Thoracic aorta (tissue), 2 donors: Measurements from ENCODE around the gene CHPF2. TPM values are rescaled to one million over a fixed set of nuclear protein-coding genes. Genes with fewer than 3 reads are reported as not detected.

ENCODE experiments used
- ATAC-seq: fragments of 150-250 bp; one replicate; pipeline ENCODE4 v1.8.0; 2017; ENCODE audit warnings: low read depth; ENCODE audit not compliant: insufficient number of reproducible peaks, low FRiP score
- DNase-seq: peaks from one replicate; pipeline ENCODE4 v3.0.0-alpha.2; 2020; ENCODE audit warnings: low spot score
- H3K27ac ChIP-seq, 2 donors: fragments of 200-600 bp; sonication (generic); 1 replicate in 1 of 2; 2 replicates in 1 of 2; pipeline ENCODE4 v1.5.1; 2016; ENCODE audit warnings: mild to moderate bottlenecking in 2 of 2, moderate library complexity in 2 of 2
- H3K27me3 ChIP-seq: fragments of 200-600 bp; sonication (generic); replicated peaks from 2 replicates; pipeline ENCODE4 v1.6.0; 2016; ENCODE audit warnings: mild to moderate bottlenecking; ENCODE audit not compliant: insufficient read depth
- H3K36me3 ChIP-seq: fragments of 200-600 bp; sonication (generic); one replicate; pipeline ENCODE4 v1.5.1; 2016
- H3K4me1 ChIP-seq, 2 donors: fragments of 200-600 bp; sonication (generic); 1 replicate in 1 of 2; 2 replicates in 1 of 2; pipeline versions ENCODE4 v1.5.1 to v1.6.0; 2016; ENCODE audit warnings: low read depth in 2 of 2, mild to moderate bottlenecking in 1 of 2; ENCODE audit not compliant: control insufficient read depth in 1 of 2
- H3K4me3 ChIP-seq: fragments of 200-600 bp; sonication (generic); 2 replicates; pipeline ENCODE4 v1.5.1; 2016; ENCODE audit warnings: mild to moderate bottlenecking
- H3K9me3 ChIP-seq: fragments of 200-600 bp; sonication (generic); 2 replicates; pipeline ENCODE4 v1.5.1; 2016
- total RNA-seq, 2 donors: library from RNA; depleted of rRNA; stranded (reverse); fragments of >200 nt; gene quantifications; one replicate each; pipeline versions ENCODE4 v1.1.0 to v1.2.3, GENCODE V29; 2016
- TF ChIP-seq, protein P1 (sequence below): fragments of 200-600 bp; sonication (generic); IDR thresholded peaks from one replicate; pipeline ENCODE4 v1.5.1; 2019; ENCODE audit warnings: antibody characterized with exemption

The CHPF2 gene
- total RNA-seq, 2 donors from 2014 or later = 78.9 to 85.3 TPM

DNA sequence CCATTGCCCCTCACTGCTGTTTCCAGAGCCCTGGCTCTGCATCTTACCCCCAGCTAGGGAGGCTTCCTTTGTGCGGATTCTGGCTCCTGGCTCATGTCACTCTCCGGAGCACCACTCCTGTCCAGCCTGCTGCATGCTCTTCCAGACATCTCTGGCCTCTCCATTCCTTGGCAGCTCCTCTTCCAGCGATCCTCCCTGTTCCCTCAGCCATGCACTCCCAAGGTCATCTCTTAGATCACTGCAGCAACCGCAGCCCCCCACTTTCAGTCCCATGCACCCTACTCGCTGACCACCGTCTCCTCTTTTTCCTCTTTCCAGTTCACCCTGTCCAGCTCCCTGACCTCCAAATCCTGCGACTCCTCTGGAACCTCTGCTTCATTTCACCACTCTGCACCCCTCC, 23.1 kb downstream of the CHPF2 start:
- ATAC-seq = no peak
- Histone ChIP-seq H3K27ac (no peak overlapping the region), H3K4me3 (no peak overlapping the region), H3K9me3 (no peaks in the 10 kb centered on the region), H3K4me1 (peaks cover 10 to 39% of the 10 kb centered on the region in 2 donors), H3K36me3 (no peaks in the 10 kb centered on the region), H3K27me3 (no peaks in the 10 kb centered on the region)
- no peak for DNase-seq
- TF ChIP-seq, protein P1, sequence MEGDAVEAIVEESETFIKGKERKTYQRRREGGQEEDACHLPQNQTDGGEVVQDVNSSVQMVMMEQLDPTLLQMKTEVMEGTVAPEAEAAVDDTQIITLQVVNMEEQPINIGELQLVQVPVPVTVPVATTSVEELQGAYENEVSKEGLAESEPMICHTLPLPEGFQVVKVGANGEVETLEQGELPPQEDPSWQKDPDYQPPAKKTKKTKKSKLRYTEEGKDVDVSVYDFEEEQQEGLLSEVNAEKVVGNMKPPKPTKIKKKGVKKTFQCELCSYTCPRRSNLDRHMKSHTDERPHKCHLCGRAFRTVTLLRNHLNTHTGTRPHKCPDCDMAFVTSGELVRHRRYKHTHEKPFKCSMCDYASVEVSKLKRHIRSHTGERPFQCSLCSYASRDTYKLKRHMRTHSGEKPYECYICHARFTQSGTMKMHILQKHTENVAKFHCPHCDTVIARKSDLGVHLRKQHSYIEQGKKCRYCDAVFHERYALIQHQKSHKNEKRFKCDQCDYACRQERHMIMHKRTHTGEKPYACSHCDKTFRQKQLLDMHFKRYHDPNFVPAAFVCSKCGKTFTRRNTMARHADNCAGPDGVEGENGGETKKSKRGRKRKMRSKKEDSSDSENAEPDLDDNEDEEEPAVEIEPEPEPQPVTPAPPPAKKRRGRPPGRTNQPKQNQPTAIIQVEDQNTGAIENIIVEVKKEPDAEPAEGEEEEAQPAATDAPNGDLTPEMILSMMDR = no peak

DNA sequence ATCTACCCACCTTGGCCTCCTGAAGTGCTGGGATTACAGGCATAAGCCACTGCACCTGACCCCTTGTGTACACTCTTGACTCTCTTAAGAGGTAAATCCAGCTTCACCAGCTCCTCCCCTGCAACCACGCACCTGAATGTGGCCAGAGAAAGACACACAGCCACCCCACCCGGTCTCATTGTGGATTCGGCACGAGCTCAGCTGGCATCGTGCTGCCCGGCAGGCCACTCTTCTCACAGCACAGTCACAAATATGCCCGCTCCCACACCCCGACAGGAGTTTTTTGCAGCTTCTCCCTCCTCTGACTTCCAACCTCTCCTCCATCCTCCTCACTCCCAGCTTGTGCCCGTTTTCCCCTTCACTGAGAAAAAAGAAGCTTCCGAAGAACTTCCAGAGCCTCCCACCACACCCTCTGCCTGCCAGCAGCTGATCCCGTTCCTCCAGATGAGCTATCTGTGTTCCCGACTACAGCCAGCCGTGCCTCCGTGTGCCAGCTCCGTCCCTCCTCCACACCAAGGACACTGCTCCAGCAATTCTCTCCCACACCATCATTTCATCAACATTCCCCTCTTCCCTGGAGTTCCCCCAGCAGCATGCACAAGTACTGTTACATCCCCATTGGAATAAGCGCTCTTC, 24.2 kb downstream of the CHPF2 start:
- Histone ChIP-seq H3K9me3 (no peaks in the 10 kb centered on the region), H3K4me1 (peaks cover 0 to 28% of the 10 kb centered on the region in 2 donors), H3K4me3 (no peak overlapping the region), H3K36me3 (no peaks in the 10 kb centered on the region), H3K27me3 (no peaks in the 10 kb centered on the region), H3K27ac (no peak overlapping the region)
- TF ChIP-seq, protein P1 = no peak
- DNase-seq (no peak), ATAC-seq (no peak)

DNA sequence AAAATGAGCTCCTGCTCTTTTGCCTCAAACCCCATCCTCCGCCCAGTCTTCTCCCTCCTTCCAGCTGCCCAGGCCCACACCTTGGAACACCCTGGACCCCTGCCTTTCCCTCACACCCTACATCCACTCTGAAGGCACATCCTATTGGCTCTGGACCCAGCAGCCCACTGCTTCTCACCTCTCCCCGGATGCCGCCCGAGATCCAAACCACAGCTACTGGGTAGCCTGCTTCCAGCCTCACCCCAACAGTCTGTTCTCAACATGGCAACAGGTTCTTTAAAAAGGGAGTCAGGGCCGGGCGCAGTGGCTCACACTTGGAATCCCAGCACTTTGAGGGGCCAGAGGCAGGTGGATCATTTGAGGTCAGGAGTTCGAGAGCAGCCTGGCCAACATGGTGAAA, 25.7 kb downstream of the CHPF2 start:
- Histone ChIP-seq H3K27me3 (no peaks in the 10 kb centered on the region), H3K36me3 (no peaks in the 10 kb centered on the region), H3K27ac (no peak overlapping the region), H3K4me3 (no peak overlapping the region), H3K4me1 (peaks cover 0 to 18% of the 10 kb centered on the region in 2 donors), H3K9me3 (no peaks in the 10 kb centered on the region)
- TF ChIP-seq, protein P1 = no peak
- ATAC-seq = no peak
- DNase-seq = no peak

DNA sequence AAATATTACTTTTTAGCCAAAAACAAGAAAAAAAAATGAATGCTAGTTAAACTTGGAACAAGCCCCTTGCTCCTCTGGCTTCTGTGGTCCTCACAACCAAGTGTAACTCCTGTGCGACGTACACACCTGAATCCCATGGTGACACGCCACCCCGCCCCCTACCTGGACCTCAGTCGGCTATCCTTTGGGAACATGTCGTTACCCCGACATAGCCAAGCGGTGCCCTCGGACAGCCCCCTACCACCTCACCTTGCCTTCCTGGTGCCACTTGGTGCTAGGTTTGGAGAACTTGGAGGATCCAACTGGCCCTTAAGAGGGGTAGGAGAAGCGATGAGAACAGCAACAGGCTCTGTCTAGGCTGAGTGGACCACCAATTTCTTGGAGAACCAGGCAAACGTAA, 28.2 kb downstream of the CHPF2 start:
- ATAC-seq (no peak), DNase-seq (no peak)
- no peak overlapping the region for H3K27ac ChIP-seq
- TF ChIP-seq, protein P1 = no peak
- H3K4me1 ChIP-seq = no peaks in the 10 kb centered on the region
- H3K4me3 ChIP-seq = no peak overlapping the region
- H3K27me3 ChIP-seq = no peaks in the 10 kb centered on the region
- H3K36me3 ChIP-seq = no peaks in the 10 kb centered on the region
- H3K9me3 ChIP-seq = no peaks in the 10 kb centered on the region

DNA sequence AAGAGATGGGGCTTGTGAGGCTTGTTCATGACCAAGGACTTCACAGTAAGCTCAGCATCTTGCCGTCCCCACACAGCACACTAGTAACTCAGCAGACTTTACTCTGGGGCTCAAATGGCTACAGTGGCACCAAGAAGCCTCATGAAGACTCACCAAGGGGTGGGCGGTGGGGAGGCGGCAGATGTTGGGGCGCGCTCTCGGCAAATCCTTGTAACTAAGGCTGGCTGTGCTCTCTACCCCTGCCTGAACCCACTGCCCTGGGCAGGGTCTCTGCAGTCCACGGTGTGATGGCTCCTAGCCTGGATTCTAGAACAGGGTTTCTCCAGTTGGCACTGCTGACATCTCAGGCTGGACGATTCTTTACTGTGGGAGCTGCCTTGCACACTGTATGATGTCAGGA, 28.6 kb downstream of the CHPF2 start:
- Histone ChIP-seq H3K27me3 (no peaks in the 10 kb centered on the region), H3K9me3 (no peaks in the 10 kb centered on the region), H3K4me3 (no peak overlapping the region), H3K4me1 (no peaks in the 10 kb centered on the region), H3K36me3 (no peaks in the 10 kb centered on the region), H3K27ac (no peak overlapping the region)
- ATAC-seq = no peak
- TF ChIP-seq, protein P1 = no peak
- DNase-seq = no peak
